ENCODE data around the gene HMX2.

GRCh38 chr10:123154711-123155505 lies 7.0 kb downstream of the HMX2 start:
- TF ChIP-seq EP300 (IDR thresholded peaks at IDR 0.05): no peak
- TF ChIP-seq POLR2A (IDR thresholded peaks at IDR 0.05; ENCODE audit: low read depth): no peak
- no peak for TF ChIP-seq CTCF (IDR thresholded peaks at IDR 0.05)
- no peak for TF ChIP-seq POLR2AphosphoS5 (IDR thresholded peaks at IDR 0.05)
